Transverse colon (tissue), 4 donors: ENCODE results near the gene SLC12A2.

Experiments
- CTCF ChIP-seq, 5 experiments: fragments of 200-600 bp in 3 of 5; fragments of 450-650 bp in 2 of 5; sonication (generic) in 3 of 5; IDR thresholded peaks; 1 replicate in 2 of 5; 2 replicates in 3 of 5; pipeline ENCODE4 v1.5.1; 2016 to 2017; ENCODE audit warnings: antibody characterized with exemption in 5 of 5, inconsistent platforms in 3 of 5, mild to moderate bottlenecking in 2 of 5, moderate library complexity in 1 of 5
- EP300 ChIP-seq: sonication (generic); formaldehyde crosslinking; IDR thresholded peaks from one replicate; pipeline ENCODE4 v1.6.1; 2017; ENCODE audit warnings: antibody characterized with exemption, low read depth
- POLR2A ChIP-seq: fragments of 450-650 bp; IDR thresholded peaks from one replicate; pipeline ENCODE4 v1.6.1; 2016; ENCODE audit warnings: antibody characterized with exemption, mild to moderate bottlenecking, moderate library complexity
- POLR2AphosphoS5 ChIP-seq, 3 donors: sonication (generic); formaldehyde crosslinking; IDR thresholded peaks; one replicate each; pipeline ENCODE4 v1.6.1; 2016; ENCODE audit warnings: antibody characterized with exemption in 3 of 3

GRCh38 chr5:128156521-128156920 lies 73.0 kb downstream of the SLC12A2 start:
- TF ChIP-seq CTCF (IDR thresholded peaks at IDR 0.05) (no peak), EP300 (no peak), POLR2A (no peak), POLR2AphosphoS5 (IDR thresholded peaks at IDR 0.05) (no peak)
